Neural cell (in vitro differentiated cells): ENCODE results near the gene TMEM132E. TPM values are rescaled to one million over a fixed set of nuclear protein-coding genes. Genes with fewer than 3 reads are reported as not detected.

Experiments used
- H2AFZ ChIP-seq: fragments of 200-600, 300-800 bp; sonication (generic), shearing (Covaris generic); 2 replicates; pipeline ENCODE4 v1.6.0; 2014; ENCODE audit warnings: low read depth, mild to moderate bottlenecking, antibody characterized with exemption, low read length, moderate library complexity
- H3F3A ChIP-seq: fragments of 200-600 bp; shearing (Covaris generic); 2 replicates; pipeline ENCODE4 v1.6.1; 2016; ENCODE audit warnings: mild to moderate bottlenecking, moderate library complexity, mixed read lengths, antibody characterized with exemption, low read length; ENCODE audit not compliant: insufficient read depth, poor library complexity, severe bottlenecking
- H3K27ac ChIP-seq: fragments of 200-600, 300-800 bp; sonication (generic), shearing (Covaris generic); 2 replicates; pipeline ENCODE4 v1.5.1; 2014; ENCODE audit warnings: mild to moderate bottlenecking, low read length, moderate library complexity
- H3K27me3 ChIP-seq: fragments of 300-800, 200-600 bp; sonication (generic), shearing (Covaris generic); 2 replicates; pipeline ENCODE4 v1.6.0; 2014; ENCODE audit warnings: mild to moderate bottlenecking, low read depth, low read length, moderate library complexity; ENCODE audit not compliant: insufficient read depth
- H3K36me3 ChIP-seq: fragments of 300-800, 200-600 bp; sonication (generic), shearing (Covaris generic); 2 replicates; pipeline ENCODE4 v1.5.1; 2014; ENCODE audit warnings: mild to moderate bottlenecking, antibody characterized with exemption, low read length, moderate library complexity; ENCODE audit not compliant: insufficient read depth
- H3K4me2 ChIP-seq: fragments of 300-800, 200-600 bp; sonication (generic), shearing (Covaris generic); 2 replicates; pipeline ENCODE4 v1.6.0; 2014; ENCODE audit warnings: mild to moderate bottlenecking, low read length
- H3K4me3 ChIP-seq: fragments of 300-800, 200-600 bp; sonication (generic), shearing (Covaris generic); 2 replicates; pipeline ENCODE4 v1.5.1; 2014; ENCODE audit warnings: mild to moderate bottlenecking, low read length, moderate library complexity
- H3K79me2 ChIP-seq: fragments of 200-600 bp; shearing (Covaris generic); replicated peaks from 2 replicates; pipeline ENCODE4 v1.6.0; 2014; ENCODE audit warnings: mild to moderate bottlenecking, low read length, moderate library complexity; ENCODE audit not compliant: insufficient read depth
- H3K9ac ChIP-seq: fragments of 300-800, 200-600 bp; sonication (generic), shearing (Covaris generic); 2 replicates; pipeline ENCODE4 v1.6.1; 2016; ENCODE audit warnings: mild to moderate bottlenecking, low read length, mixed read lengths
- H3K9me2 ChIP-seq: fragments of 200-600 bp; shearing (Covaris generic); 2 replicates; pipeline ENCODE4 v1.6.1; 2016; ENCODE audit warnings: mild to moderate bottlenecking, low read length, mixed read lengths; ENCODE audit not compliant: insufficient read depth
- H3K9me3 ChIP-seq: fragments of 200-600, 300-800 bp; sonication (generic), shearing (Covaris generic); 2 replicates; pipeline ENCODE4 v1.6.1; 2016; ENCODE audit warnings: mild to moderate bottlenecking, mixed run types, low read length, moderate library complexity, mixed read lengths
- H4K20me1 ChIP-seq: fragments of 200-600 bp; shearing (Covaris generic); 2 replicates; pipeline ENCODE4 v1.6.1; 2016; ENCODE audit warnings: mild to moderate bottlenecking, mixed run types; ENCODE audit not compliant: insufficient read depth
- CTCF ChIP-seq: fragments of 450-650 bp; IDR thresholded peaks from 2 replicates; pipeline ENCODE4 v1.5.1; 2014; ENCODE audit warnings: antibody characterized with exemption, mild to moderate bottlenecking, moderate library complexity; ENCODE audit not compliant: poor library complexity, severe bottlenecking
- EP300 ChIP-seq: fragments of 450-650 bp; conservative IDR thresholded peaks from 2 replicates; pipeline ENCODE4 v1.6.1; 2014; ENCODE audit warnings: antibody characterized with exemption, mild to moderate bottlenecking, moderate library complexity; ENCODE audit not compliant: poor library complexity, severe bottlenecking
- EZH2 ChIP-seq: fragments of 200-600, 300-800 bp; shearing (Covaris generic), sonication (generic); IDR thresholded peaks from 2 replicates; pipeline ENCODE4 v1.6.1; 2014; ENCODE audit warnings: antibody characterized with exemption, low read length, borderline replicate concordance, mild to moderate bottlenecking; ENCODE audit not compliant: insufficient read depth, poor library complexity, severe bottlenecking
- MXI1 ChIP-seq: fragments of 450-650 bp; conservative IDR thresholded peaks from 2 replicates; pipeline ENCODE4 v1.6.1; 2014; ENCODE audit warnings: antibody characterized with exemption, mild to moderate bottlenecking; ENCODE audit not compliant: poor library complexity, severe bottlenecking
- POLR2AphosphoS5 ChIP-seq: IDR thresholded peaks from 2 replicates; pipeline ENCODE4 v1.6.1; 2012
- RAD21 ChIP-seq: fragments of 450-650 bp; conservative IDR thresholded peaks from 2 replicates; pipeline ENCODE4 v1.6.1; 2014; ENCODE audit warnings: antibody characterized with exemption, mild to moderate bottlenecking, moderate library complexity
- REST ChIP-seq: IDR thresholded peaks from 2 replicates; pipeline ENCODE4 v1.6.1; 2012; ENCODE audit warnings: borderline replicate concordance
- SMC3 ChIP-seq: fragments of 450-650 bp; conservative IDR thresholded peaks from 2 replicates; pipeline ENCODE4 v1.6.1; 2014; ENCODE audit warnings: antibody characterized with exemption, mild to moderate bottlenecking, moderate library complexity; ENCODE audit not compliant: poor library complexity
- TAF1 ChIP-seq: IDR thresholded peaks from 2 replicates; pipeline ENCODE4 v1.6.1; 2012; ENCODE audit warnings: low read depth
- polyA plus RNA-seq: library from polyadenylated mRNA; depleted of rRNA; stranded (reverse); fragments of >200 nt; gene quantifications from 2 replicates; pipeline ENCODE4 v1.2.3, GENCODE V29; 2014

The TMEM132E gene
- polyA plus RNA-seq, 1 donor from 2014 or later, result 1.8 TPM

GRCh38 chr17:34650051-34650750 lies 70.8 kb downstream of the TMEM132E start:
- Histone ChIP-seq H3K79me2 (no peaks in the 10 kb centered on the region), H3K36me3 (no peaks in the 10 kb centered on the region), H2AFZ (no peak overlapping the region), H3K9me3 (no peaks in the 10 kb centered on the region), H3K27ac (no peak overlapping the region), H3F3A (no peaks in the 10 kb centered on the region), H3K9ac (no peak overlapping the region), H3K27me3 (no peaks in the 10 kb centered on the region), H4K20me1 (no peaks in the 10 kb centered on the region), H3K4me3 (no peak overlapping the region), H3K9me2 (no peaks in the 10 kb centered on the region), H3K4me2 (no peak overlapping the region)
- TF ChIP-seq REST (no peak), EZH2 (no peak), TAF1 (no peak), EP300 (no peak), RAD21 (no peak), MXI1 (no peak), CTCF (no peak), POLR2AphosphoS5 (no peak)

GRCh38 chr17:34651402-34651811 lies 72.0 kb downstream of the TMEM132E start:
- no peak overlapping the region for H3K27ac ChIP-seq
- no peaks in the 10 kb centered on the region for H3K9me2 ChIP-seq
- H3K36me3 ChIP-seq, result no peaks in the 10 kb centered on the region
- no peaks in the 10 kb centered on the region for H3K27me3 ChIP-seq
- no peaks in the 10 kb centered on the region for H4K20me1 ChIP-seq
- no peaks in the 10 kb centered on the region for H3K79me2 ChIP-seq
- H3F3A ChIP-seq, result no peaks in the 10 kb centered on the region
- no peak overlapping the region for H3K4me3 ChIP-seq
- TF ChIP-seq RAD21 (no peak), POLR2AphosphoS5 (no peak), EZH2 (no peak), CTCF (no peak), REST (no peak), MXI1 (no peak), EP300 (no peak), TAF1 (no peak), SMC3 (no peak)
- H2AFZ ChIP-seq, result no peak overlapping the region
- no peak overlapping the region for H3K9ac ChIP-seq
- no peaks in the 10 kb centered on the region for H3K9me3 ChIP-seq
- H3K4me2 ChIP-seq, result no peak overlapping the region
